ENCODE results near the gene GBA2.

The GBA2 gene

DNA sequence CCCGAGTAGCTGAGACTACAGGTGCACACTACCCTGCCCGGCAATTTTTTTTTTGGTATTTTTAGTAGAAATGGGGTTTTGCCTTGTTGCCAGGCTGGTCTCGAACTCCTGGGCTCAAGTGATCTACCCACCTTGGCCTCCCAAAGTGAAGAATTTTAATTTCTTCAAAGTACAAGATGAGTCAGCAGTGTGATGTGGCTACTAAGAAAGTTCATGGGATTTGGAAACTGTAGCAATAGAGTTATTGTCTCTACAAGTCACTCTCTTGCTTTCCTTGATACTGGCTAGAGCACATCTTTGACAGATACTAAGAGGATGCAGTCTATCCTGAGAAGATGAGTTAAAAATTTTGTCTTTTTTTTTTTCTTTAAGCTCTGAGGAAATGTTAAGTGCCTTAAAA, 14.9 kb downstream of the GBA2 start:
- ATAC-seq, result no peak
- H3K4me3 Mint-ChIP-seq, result peak overlapping the region; percentile 8 to 33
- no peak overlapping the region for H3K27ac Mint-ChIP-seq
- no peaks in the 10 kb centered on the region for H3K9me3 Mint-ChIP-seq
- peaks cover 20% of the 10 kb centered on the region for H3K4me1 Mint-ChIP-seq
- DNase-seq, result no peak
- H3K27me3 Mint-ChIP-seq, result no peaks in the 10 kb centered on the region

DNA sequence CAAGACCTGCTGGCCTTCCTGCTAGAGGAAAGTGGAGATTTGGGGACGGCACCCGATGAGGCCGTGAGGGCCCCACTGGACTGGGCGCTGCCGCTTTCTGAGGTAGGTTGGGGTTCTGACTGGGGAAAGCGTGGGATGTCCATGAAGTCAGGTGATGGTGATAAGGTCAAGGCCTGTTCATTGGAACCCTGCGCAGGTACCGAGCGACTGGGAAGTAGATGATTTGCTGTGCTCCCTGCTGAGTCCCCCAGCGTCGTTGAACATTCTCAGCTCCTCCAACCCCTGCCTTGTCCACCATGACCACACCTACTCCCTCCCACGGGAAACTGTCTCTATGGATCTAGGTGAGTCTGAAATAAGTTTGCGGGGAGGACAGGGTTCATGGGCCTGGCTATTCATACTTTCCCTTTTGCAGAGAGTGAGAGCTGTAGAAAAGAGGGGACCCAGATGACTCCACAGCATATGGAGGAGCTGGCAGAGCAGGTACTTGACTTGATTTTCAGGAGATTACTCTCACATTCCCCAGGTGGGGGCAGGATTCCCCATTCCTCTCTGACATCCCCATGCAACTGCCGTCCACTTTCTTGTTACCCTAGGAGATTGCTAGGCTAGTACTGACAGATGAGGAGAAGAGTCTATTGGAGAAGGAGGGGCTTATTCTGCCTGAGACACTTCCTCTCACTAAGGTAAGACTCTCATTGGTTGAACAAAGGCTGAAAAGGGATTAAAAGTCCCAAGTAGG, 16.1 kb downstream of the GBA2 start:
- H3K4me1 Mint-ChIP-seq, result peaks cover 20% of the 10 kb centered on the region
- ATAC-seq, result peak; percentile 11
- DNase-seq, result peak; percentile 21 to 43

DNA sequence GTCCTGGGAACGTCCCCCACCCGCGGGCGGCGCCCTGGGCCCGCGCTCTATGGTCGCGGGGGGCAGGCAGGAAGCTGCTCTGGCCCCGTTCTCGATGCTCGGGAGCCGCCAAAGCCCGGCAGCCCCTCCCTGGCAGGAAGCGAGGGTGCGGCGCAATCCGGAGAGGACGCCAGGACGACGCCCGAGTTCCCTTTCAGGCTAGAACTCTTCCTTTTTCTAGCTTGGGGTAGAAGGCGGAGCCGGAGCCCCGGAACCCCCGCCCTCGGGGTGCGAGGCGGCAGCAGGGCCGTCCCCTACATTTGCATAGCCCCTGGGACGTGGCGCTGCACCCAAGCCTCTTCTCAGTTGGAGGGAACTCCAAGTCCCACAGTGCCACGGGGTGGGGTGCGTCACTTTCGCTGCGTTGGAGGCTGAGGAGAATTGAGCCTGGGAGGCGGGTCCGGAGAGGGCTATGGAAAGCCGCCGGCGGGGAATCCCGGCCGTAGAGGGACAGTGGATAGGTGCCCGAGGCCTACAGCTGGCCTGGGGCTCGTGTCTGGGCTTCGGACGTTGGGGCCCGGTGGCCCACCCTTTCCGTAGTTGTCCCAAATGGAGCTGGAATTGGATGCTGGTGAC, 16.7 kb downstream of the GBA2 start, which contains the start of the genes CREB3 and TLN1:
Gene CREB3, plus strand, starts transcription at position 482 of the 615 bp plus-strand sequence. Its CDS starts 107 bp downstream, at position 589.
Gene TLN1, minus strand, starts transcription at position 11 of the 615 bp plus-strand sequence. CDS start 6,501 bp downstream, outside the sequence.
- DNase-seq (peak; percentile 98 to 99), ATAC-seq (peak; percentile 93)
- Mint-ChIP-seq H3K9me3 (no peaks in the 10 kb centered on the region), H3K27me3 (no peaks in the 10 kb centered on the region), H3K27ac (peak within 1 kb of the TSS; percentile 96 to 98), H3K4me1 (peaks cover 20% of the 10 kb centered on the region), H3K4me3 (no peak within 1 kb of the TSS)

More for the DNA sequence above, 16.1 kb downstream of the GBA2 start:
- H3K27me3 Mint-ChIP-seq, result no peaks in the 10 kb centered on the region
- no peak overlapping the region for H3K4me3 Mint-ChIP-seq
- no peaks in the 10 kb centered on the region for H3K9me3 Mint-ChIP-seq
- H3K27ac Mint-ChIP-seq, result peak overlapping the region; percentile 87 to 98

DNA sequence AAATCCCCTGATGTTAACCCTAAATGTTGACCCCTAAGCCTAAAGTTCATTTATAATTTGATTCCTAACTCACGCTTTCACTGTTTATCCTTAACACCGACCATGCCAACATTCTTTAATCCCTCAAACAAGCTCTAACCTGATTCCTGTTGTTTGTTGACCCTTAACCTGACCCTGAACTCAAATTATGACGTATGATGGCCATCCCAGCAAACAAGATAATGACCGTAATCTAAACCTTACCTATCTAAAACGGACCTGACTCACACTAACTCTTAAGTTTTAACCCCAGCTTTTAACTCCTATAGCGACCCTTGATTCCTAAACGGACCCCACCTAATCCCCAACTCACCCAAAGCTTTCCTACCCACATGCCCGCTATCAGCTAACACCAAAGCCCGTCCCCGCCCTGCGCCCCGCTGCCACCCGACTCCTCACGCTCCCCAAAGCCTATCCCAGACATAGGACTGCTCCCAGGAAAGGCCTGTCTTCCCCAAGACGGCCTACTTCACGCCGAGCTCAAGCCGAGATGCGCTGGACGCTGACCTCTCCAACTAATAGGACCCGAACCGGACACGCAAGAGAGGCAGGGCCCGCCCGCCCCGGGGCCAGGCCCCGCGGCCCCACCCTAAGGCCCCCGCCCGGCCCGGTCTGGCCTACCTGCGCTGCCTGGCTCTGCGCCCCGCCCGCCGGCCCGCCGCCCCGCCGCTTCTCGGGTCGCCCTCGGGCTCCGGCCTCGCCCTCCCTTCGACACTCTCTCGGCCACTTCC, 17.4 kb downstream of the GBA2 start:
- ATAC-seq (no peak), DNase-seq (no peak)
- H3K4me3 Mint-ChIP-seq, result no peak overlapping the region
- H3K4me1 Mint-ChIP-seq, result peaks cover 20% of the 10 kb centered on the region
- H3K27ac Mint-ChIP-seq, result peak overlapping the region; percentile 96 to 98
- no peaks in the 10 kb centered on the region for H3K27me3 Mint-ChIP-seq
- H3K9me3 Mint-ChIP-seq, result no peaks in the 10 kb centered on the region

DNA sequence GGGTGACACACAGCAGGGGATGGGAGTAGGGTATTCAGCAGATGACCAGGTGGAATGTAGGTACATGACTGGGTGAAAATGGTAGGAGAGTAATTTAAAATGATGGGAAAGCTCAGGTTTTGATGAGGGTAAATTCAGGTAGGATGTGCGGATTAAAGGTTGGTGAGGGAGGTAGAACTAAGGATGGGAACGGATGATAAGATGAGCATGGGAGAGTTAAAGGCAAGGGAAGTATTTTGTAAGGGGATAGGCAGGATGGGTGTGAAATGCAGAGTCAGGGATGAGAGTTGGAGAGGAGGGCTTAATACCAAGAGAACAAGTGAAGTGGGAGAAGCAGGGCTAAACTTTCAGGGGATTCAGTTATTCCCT, 18.6 kb downstream of the GBA2 start:
- peaks cover 14% of the 10 kb centered on the region for H3K4me1 Mint-ChIP-seq
- no peak overlapping the region for H3K4me3 Mint-ChIP-seq
- ATAC-seq (no peak), DNase-seq (no peak)
- H3K27me3 Mint-ChIP-seq, result no peaks in the 10 kb centered on the region
- H3K9me3 Mint-ChIP-seq, result no peaks in the 10 kb centered on the region
- H3K27ac Mint-ChIP-seq, result no peak overlapping the region

DNA sequence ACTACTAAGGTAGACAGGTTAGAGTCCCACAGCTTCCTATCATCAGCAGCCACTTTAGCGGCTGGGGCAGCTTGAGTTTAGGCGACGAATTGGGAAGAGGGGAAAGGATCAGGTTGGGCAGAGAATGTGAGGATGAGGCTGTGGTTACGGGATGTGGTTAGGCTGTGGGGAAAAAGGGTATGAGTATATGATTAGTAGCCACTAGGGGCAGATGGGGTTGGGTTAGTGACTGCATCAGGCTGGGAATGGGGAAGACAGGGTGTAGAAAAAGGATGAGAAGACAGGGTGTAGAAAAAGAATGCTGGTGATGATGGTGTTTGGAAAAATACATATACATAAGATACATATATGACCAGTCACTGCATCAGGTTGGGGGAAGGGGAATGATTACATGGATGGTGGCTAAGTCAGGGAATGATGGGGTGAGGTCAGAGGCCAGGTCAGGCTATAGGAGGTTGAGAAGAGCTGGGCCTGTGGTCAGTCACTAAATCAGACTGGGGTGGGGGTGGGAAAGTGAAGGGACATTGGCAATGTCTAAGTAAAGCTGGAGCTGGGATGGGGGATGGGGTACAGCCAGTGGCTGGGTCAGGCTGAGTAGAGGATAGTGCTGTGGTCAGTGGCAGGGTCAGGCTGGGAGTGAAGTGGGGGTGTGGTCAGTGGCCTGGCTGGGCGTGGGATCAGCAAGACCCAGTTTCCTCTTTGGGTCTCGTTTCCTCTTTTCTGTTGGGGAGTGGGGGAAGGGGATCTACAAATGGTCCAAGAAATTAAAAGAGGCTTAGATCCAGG, 19.1 kb downstream of the GBA2 start:
- no peak for ATAC-seq

DNA sequence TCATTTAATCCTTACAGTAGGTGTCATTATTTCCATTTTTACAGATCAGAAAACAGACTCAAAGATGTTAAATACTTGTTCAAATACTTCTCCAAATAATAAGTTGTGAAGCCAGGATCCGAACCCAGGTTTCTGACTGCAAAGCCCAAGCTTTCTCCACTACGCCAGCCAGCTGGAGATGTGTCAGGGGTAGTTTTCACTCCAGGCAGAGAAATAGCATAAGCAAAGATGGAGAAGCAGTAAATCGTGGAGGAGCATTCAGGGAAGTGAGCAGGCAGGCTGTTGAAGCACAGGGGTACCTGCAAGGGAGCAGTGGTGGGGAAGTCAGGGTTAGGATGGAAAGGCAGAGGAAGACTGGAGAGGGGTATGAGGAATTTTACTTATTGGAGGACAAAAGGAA, 19.9 kb downstream of the GBA2 start:
- Mint-ChIP-seq H3K27ac (no peak overlapping the region), H3K9me3 (no peaks in the 10 kb centered on the region), H3K27me3 (no peaks in the 10 kb centered on the region), H3K4me1 (peaks cover 8% of the 10 kb centered on the region), H3K4me3 (no peak overlapping the region)
- no peak for DNase-seq
- no peak for ATAC-seq

More for the DNA sequence above, 19.1 kb downstream of the GBA2 start:
- no peaks in the 10 kb centered on the region for H3K9me3 Mint-ChIP-seq
- H3K4me1 Mint-ChIP-seq, result peaks cover 11% of the 10 kb centered on the region
- DNase-seq, result no peak
- no peaks in the 10 kb centered on the region for H3K27me3 Mint-ChIP-seq
- no peak overlapping the region for H3K27ac Mint-ChIP-seq
- H3K4me3 Mint-ChIP-seq, result no peak overlapping the region

DNA sequence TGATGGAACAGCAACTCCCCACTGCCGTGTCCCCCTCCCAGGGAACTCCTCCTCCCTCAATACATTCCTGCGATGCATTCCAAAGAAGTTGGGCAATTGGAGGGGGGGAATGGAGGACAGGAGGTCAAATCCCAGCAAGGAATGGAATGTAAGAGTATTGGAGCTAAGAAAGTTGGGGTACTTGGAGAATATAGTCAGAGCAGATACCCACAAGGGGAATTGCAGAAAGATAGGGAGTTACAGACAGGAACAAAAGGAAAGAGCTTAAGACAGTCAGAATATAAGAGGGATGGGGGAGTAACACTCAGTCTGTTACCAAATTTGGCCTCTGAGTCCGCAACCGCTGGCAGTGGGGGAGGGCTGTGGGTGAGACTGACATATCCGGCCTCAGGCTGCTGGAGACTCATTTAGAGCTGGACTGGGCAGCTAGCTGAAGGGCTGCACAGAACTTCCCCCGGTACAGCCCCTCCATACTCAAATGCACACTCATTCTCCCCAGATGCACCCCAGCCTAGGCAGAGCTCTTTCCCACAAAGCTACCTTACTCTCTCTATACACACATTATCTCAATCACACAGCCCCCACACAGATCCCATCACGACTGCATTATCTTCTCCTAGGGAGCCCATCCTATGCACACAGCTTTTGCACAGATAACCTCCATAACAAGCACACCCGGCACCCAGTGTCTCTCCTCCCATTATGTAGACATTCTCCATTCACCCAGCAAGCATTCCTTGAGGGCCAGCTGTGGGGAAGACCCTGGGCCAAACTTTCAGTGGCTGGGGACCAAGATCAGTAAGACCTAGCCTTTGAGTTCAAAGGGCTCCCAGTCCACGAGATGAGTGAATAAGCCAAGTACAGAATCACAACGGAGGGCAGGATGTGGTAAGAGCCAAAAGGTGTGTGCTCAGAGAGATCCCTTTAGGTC, 20.7 kb downstream of the GBA2 start:
- DNase-seq, result peak; percentile 36 to 68
- Mint-ChIP-seq H3K4me1 (peaks cover 4% of the 10 kb centered on the region), H3K27me3 (no peaks in the 10 kb centered on the region), H3K9me3 (no peaks in the 10 kb centered on the region), H3K27ac (no peak overlapping the region), H3K4me3 (no peak overlapping the region)
- peak; percentile 39 for ATAC-seq

DNA sequence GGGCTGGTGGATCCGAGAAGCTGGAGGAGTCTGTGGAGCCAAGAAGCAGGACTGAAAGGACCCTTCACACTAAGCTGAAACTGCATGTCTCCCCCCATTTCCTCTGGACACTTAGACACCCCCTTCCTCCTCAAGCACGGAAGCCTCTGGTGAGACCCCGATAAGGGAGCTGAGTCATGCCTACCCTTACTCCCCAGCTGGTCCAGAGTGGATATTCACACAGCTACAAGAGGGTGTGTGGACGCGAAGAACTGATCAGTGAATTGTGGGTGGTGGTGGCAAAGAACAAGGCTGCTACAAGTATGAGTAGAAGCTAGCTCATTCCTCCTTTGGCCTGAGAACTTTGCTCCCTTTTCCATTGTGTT, 21.4 kb downstream of the GBA2 start:
- H3K27ac Mint-ChIP-seq, result no peak overlapping the region
- no peaks in the 10 kb centered on the region for H3K27me3 Mint-ChIP-seq
- H3K4me3 Mint-ChIP-seq, result no peak overlapping the region
- no peak for ATAC-seq
- H3K9me3 Mint-ChIP-seq, result no peaks in the 10 kb centered on the region
- no peak for DNase-seq
- no peaks in the 10 kb centered on the region for H3K4me1 Mint-ChIP-seq

DNA sequence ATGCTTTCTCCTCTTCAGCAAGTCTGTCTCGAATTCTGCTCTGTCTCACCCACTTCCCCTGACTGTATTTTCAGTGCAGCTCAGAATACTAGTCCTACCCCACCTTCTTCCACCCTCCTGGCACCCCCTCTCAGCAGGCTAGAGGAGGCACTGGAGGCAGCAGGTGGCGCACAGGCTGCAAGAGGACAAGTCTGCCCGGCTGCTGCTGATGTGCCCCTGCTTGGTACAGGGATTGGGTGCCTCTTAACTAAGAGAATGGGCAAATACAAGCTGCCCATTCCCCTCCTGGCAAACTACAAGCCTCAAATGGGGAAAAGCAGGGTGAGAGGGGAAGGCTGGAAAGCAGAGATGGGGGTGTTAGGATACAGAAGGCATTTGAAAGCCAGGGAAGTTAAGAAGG, 22.1 kb downstream of the GBA2 start:
- Mint-ChIP-seq H3K27ac (peak overlapping the region; percentile 9 to 60), H3K4me3 (peak overlapping the region in 1 of 2 donors; percentile 59), H3K9me3 (no peaks in the 10 kb centered on the region), H3K27me3 (no peaks in the 10 kb centered on the region), H3K4me1 (no peaks in the 10 kb centered on the region)
- no peak for ATAC-seq
- peak in 1 of 2 donors; percentile 30 for DNase-seq

DNA sequence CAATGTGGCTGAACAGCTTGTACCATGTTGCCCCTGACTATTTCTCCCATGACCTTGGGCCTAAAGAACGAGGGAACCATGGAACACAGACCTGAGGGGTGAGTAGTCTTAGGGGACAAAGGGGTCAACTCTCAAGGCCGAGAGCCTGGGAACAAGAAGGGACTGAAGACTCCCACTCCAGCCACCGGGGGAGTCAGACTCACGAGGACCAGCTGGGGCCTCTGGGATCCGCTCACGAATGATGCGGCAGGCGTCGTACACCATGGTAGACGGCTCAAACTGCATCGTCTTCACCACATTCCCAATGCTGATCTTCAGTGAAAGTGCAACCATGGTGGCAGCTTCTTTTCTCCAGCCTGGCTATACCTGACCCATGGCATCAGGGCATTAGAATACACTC, 23.7 kb downstream of the GBA2 start:
- no peak overlapping the region for H3K4me3 Mint-ChIP-seq
- DNase-seq (no peak), ATAC-seq (no peak)
- no peaks in the 10 kb centered on the region for H3K9me3 Mint-ChIP-seq
- H3K4me1 Mint-ChIP-seq, result no peaks in the 10 kb centered on the region
- H3K27me3 Mint-ChIP-seq, result no peaks in the 10 kb centered on the region
- peak overlapping the region in 1 of 2 donors; percentile 44 for H3K27ac Mint-ChIP-seq

DNA sequence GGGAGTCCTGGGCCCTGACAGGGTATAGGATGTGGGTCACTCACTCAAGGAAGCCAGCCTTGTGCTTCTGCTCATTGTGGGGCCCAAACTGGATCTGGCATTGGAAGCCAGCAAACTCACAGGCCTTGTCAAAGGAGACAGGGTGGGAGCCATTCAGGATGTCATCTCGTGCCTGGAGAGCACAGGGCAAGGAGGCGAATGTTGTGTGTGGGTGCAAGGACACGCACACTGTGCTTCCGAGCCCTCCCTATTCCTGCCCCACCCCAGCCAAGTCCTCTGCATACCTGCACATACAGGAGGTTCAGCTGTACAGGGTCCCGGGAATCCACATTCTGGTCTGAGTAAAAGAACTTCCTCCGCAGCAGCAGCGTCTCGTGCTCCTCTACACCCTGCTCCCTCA, 25.1 kb downstream of the GBA2 start:
- H3K27ac Mint-ChIP-seq, result no peak overlapping the region
- H3K4me3 Mint-ChIP-seq, result no peak overlapping the region
- H3K27me3 Mint-ChIP-seq, result no peaks in the 10 kb centered on the region
- DNase-seq (no peak), ATAC-seq (no peak)
- no peaks in the 10 kb centered on the region for H3K4me1 Mint-ChIP-seq
- H3K9me3 Mint-ChIP-seq, result no peaks in the 10 kb centered on the region

DNA sequence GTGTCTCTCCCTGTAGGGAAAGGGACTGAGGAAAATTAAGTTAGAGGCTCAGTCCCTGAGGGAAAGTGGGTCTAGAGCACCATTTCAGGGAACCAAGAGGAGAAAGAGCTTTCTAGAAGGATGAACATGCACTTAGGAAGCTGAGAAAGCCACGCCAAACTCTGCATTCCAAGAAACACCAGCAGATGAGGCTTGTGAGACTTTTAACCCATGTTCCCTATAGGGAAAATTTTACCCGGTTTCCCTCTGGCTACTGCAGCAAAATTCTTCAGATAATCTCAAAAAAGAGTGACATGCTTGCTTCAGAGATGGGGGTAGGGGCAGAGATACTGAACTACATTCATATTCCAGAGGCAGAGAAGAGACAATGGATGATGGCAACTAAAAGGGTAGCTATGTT, 25.6 kb downstream of the GBA2 start:
- Mint-ChIP-seq H3K4me3 (no peak overlapping the region), H3K27me3 (no peaks in the 10 kb centered on the region), H3K4me1 (no peaks in the 10 kb centered on the region), H3K27ac (no peak overlapping the region), H3K9me3 (no peaks in the 10 kb centered on the region)
- DNase-seq (no peak), ATAC-seq (no peak)

DNA sequence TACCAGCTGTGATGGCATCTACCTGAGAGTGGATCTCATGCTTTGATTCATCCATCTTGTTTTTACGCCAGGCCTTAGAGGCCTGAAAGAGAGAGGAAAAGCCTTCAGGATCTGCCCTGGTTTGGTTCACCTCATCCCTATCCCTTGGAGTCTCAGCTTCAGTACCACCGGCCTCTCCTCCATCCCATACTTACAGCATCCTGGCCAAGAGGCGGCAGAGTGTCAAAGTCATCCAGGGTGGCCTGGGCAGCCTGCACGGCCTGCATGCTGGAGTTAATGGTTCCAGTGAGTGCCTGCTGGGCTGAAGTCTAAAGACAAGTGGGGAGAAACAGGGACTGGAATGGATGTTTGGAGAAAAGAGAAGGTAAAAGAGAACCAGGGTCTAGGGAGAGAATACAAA, 29.5 kb downstream of the GBA2 start:
- Mint-ChIP-seq H3K27ac (peak overlapping the region in 1 of 2 donors; percentile 77), H3K4me1 (no peaks in the 10 kb centered on the region), H3K4me3 (no peak overlapping the region), H3K27me3 (no peaks in the 10 kb centered on the region), H3K9me3 (no peaks in the 10 kb centered on the region)
- DNase-seq (no peak), ATAC-seq (no peak)
